Keratinocyte (primary cell): ENCODE data around the gene NFAT5. TPM values are rescaled to one million over a fixed set of nuclear protein-coding genes. Genes with fewer than 3 reads are reported as not detected.

Source experiments
- DNase-seq: peaks from one replicate; pipeline ENCODE4 v3.0.0-alpha.2; 2011; ENCODE audit warnings: low read depth, missing footprints, low spot score
- FAIRE-seq: peaks from 2 replicates; lab custom pipeline; 2011; peaks lifted over from hg19 to GRCh38; lab: Jason Lieb, UNC
- H2AFZ ChIP-seq: 2 replicates; pipeline ENCODE4 v1.6.0; 2012; ENCODE audit warnings: low read length, control low read depth, inconsistent platforms; ENCODE audit not compliant: control insufficient read depth
- H3K27ac ChIP-seq: 2 replicates; pipeline ENCODE4 v1.5.1; 2011; ENCODE audit warnings: low read length; ENCODE audit not compliant: control insufficient read depth, insufficient read depth
- H3K27me3 ChIP-seq: 3 replicates; pipeline ENCODE4 v1.6.0; 2011; ENCODE audit warnings: low read length; ENCODE audit not compliant: control insufficient read depth, insufficient read depth; ENCODE audit errors: extremely low read depth
- H3K36me3 ChIP-seq, 2 experiments: 2 replicates in 1 of 2; 3 replicates in 1 of 2; pipeline ENCODE4 v1.5.1; 2011; ENCODE audit warnings: low read length in 2 of 2, mild to moderate bottlenecking in 1 of 2; ENCODE audit not compliant: control insufficient read depth in 2 of 2, insufficient read depth in 2 of 2; ENCODE audit errors: extremely low read depth in 1 of 2
- H3K4me1 ChIP-seq: 3 replicates; pipeline ENCODE4 v1.5.1; 2011; ENCODE audit warnings: low read length; ENCODE audit not compliant: control insufficient read depth, insufficient read depth; ENCODE audit errors: extremely low read depth
- H3K4me2 ChIP-seq: 3 replicates; pipeline ENCODE4 v1.6.0; 2011; ENCODE audit warnings: low read depth, low read length; ENCODE audit not compliant: control insufficient read depth, insufficient read depth; ENCODE audit errors: extremely low read depth
- H3K4me3 ChIP-seq, 3 experiments: fragments of 200-600 bp in 1 of 3; sonication (generic) in 1 of 3; 2 replicates in 2 of 3; 3 replicates in 1 of 3; pipeline ENCODE4 v1.5.1; 2011 to 2016; ENCODE audit warnings: low read length in 3 of 3, mild to moderate bottlenecking in 3 of 3, control low read depth in 2 of 3, inconsistent platforms in 1 of 3, low read depth in 1 of 3, mixed read lengths in 1 of 3, mixed run types in 1 of 3, moderate library complexity in 1 of 3; ENCODE audit not compliant: control insufficient read depth in 2 of 3, insufficient read depth in 2 of 3; ENCODE audit errors: extremely low read depth in 1 of 3
- H3K79me2 ChIP-seq: 2 replicates; pipeline ENCODE4 v1.6.0; 2012; ENCODE audit warnings: low read length; ENCODE audit not compliant: control insufficient read depth, insufficient read depth
- H3K9ac ChIP-seq: 3 replicates; pipeline ENCODE4 v1.6.0; 2011; ENCODE audit warnings: low read length; ENCODE audit not compliant: control insufficient read depth, insufficient read depth; ENCODE audit errors: extremely low read depth
- H3K9me1 ChIP-seq: 3 replicates; pipeline ENCODE4 v1.6.0; 2011; ENCODE audit warnings: low read length; ENCODE audit not compliant: control insufficient read depth, insufficient read depth; ENCODE audit errors: extremely low read depth
- H3K9me3 ChIP-seq: 2 replicates; pipeline ENCODE4 v1.5.1; 2012; ENCODE audit warnings: low read depth, low read length; ENCODE audit not compliant: control insufficient read depth
- H4K20me1 ChIP-seq: 3 replicates; pipeline ENCODE4 v1.6.0; 2011; ENCODE audit warnings: low read length; ENCODE audit not compliant: control insufficient read depth, insufficient read depth; ENCODE audit errors: extremely low read depth
- CTCF ChIP-seq, 3 experiments: IDR thresholded peaks in 1 of 3; conservative IDR thresholded peaks in 1 of 3; optimal IDR thresholded peaks in 1 of 3; 2 replicates in 2 of 3; 3 replicates in 1 of 3; pipeline versions ENCODE3 to v1.5.1; 2011; ENCODE audit warnings: low read length in 3 of 3, mild to moderate bottlenecking in 3 of 3, moderate library complexity in 2 of 3, control low read depth in 1 of 3, inconsistent platforms in 1 of 3; ENCODE audit not compliant: insufficient read depth in 2 of 3; ENCODE audit errors: extremely low read depth in 1 of 3
- EZH2 ChIP-seq: IDR thresholded peaks from one replicate; pipeline ENCODE4 v1.6.1; 2012; ENCODE audit warnings: inconsistent platforms, mild to moderate bottlenecking, low read length, moderate library complexity
- dilution Hi-C: fragments of 300-500 bp; cut with MboI; formaldehyde crosslinking; loops from one replicate; pipeline ENCODE4 v1.7.0; 2020; ENCODE audit warnings: low sequenced_read_pairs; ENCODE audit not compliant: extremely low pct_ligation_motif_present
- polyA plus RNA-seq, 5 experiments: library from polyadenylated mRNA; depleted of rRNA in 3 of 5; stranded (reverse) in 3 of 5; stranded (forward) in 1 of 5; unstranded in 1 of 5; fragments of >200 nt; gene quantifications; 1 replicate in 1 of 5; 2 replicates in 3 of 5; 3 replicates in 1 of 5; pipeline versions ENCODE4 v1.2.1 to v1.2.3, GENCODE V29; 2011 to 2012; ENCODE audit warnings: missing spikeins in 2 of 5, low read depth in 1 of 5, low replicate concordance in 1 of 5

The NFAT5 gene
- polyA plus RNA-seq, 1 donor (not counting 4 experiments of a cell fraction or from before 2014, with no cell fraction given), result 24.9 TPM

GRCh38 chr16:69537706-69538080 lies 28.1 kb upstream of the NFAT5 start:
- no peak overlapping the region for H3K27ac ChIP-seq
- no peaks in the 10 kb centered on the region for H3K79me2 ChIP-seq
- no peak for FAIRE-seq
- no peak for DNase-seq
- no peak overlapping the region for H3K4me2 ChIP-seq
- peaks cover 14% of the 10 kb centered on the region for H3K4me1 ChIP-seq
- H2AFZ ChIP-seq, result no peak overlapping the region
- H3K27me3 ChIP-seq, result no peaks in the 10 kb centered on the region
- dilution Hi-C loops, result no loop called here
- no peaks in the 10 kb centered on the region for H3K9me3 ChIP-seq
- TF ChIP-seq EZH2 (no peak), CTCF (optimal IDR thresholded peaks at IDR 0.05 in 1 of 3, IDR thresholded peaks at IDR 0.05 in 1 of 3, conservative IDR thresholded peaks at IDR 0.05 in 1 of 3; ENCODE audit: extremely low read depth in 1 of 3, insufficient read depth in 2 of 3, low read length in 3 of 3) (no peak)
- no peaks in the 10 kb centered on the region for H3K36me3 ChIP-seq
- H3K9ac ChIP-seq, result no peak overlapping the region
- no peaks in the 10 kb centered on the region for H3K9me1 ChIP-seq
- no peak overlapping the region for H3K4me3 ChIP-seq
- no peaks in the 10 kb centered on the region for H4K20me1 ChIP-seq

- FAIRE-seq (no peak), DNase-seq (no peak)
- peaks cover 14% of the 10 kb centered on the region for H3K4me1 ChIP-seq
- H3K36me3 ChIP-seq, result no peaks in the 10 kb centered on the region
- H3K9ac ChIP-seq, result no peak overlapping the region
- no peak for TF ChIP-seq CTCF (optimal IDR thresholded peaks at IDR 0.05 in 1 of 3, IDR thresholded peaks at IDR 0.05 in 1 of 3, conservative IDR thresholded peaks at IDR 0.05 in 1 of 3; ENCODE audit: extremely low read depth in 1 of 3, insufficient read depth in 2 of 3, low read length in 3 of 3)
- no peak for TF ChIP-seq EZH2
- no peaks in the 10 kb centered on the region for H3K27me3 ChIP-seq
- no peaks in the 10 kb centered on the region for H3K9me1 ChIP-seq
- H2AFZ ChIP-seq, result no peak overlapping the region
- no peaks in the 10 kb centered on the region for H3K79me2 ChIP-seq
- no peak overlapping the region for H3K4me3 ChIP-seq
- H3K9me3 ChIP-seq, result no peaks in the 10 kb centered on the region
- no peak overlapping the region for H3K4me2 ChIP-seq
- no peak overlapping the region for H3K27ac ChIP-seq
- dilution Hi-C loops, result no loop called here
- no peaks in the 10 kb centered on the region for H4K20me1 ChIP-seq
These were observed 27.0 kb upstream of the NFAT5 start for GRCh38 chr16:69538808-69539207.
